ENCODE results near the gene CYREN. TPM values are rescaled to one million over a fixed set of nuclear protein-coding genes. Genes with fewer than 3 reads are reported as not detected.

Gene CYREN
- total and polyA plus RNA-seq, 2 of the 13 experiments (the other 11 are each of a cell fraction or from before 2014, with no cell fraction given): 20.7 to 60.7 TPM

DNA sequence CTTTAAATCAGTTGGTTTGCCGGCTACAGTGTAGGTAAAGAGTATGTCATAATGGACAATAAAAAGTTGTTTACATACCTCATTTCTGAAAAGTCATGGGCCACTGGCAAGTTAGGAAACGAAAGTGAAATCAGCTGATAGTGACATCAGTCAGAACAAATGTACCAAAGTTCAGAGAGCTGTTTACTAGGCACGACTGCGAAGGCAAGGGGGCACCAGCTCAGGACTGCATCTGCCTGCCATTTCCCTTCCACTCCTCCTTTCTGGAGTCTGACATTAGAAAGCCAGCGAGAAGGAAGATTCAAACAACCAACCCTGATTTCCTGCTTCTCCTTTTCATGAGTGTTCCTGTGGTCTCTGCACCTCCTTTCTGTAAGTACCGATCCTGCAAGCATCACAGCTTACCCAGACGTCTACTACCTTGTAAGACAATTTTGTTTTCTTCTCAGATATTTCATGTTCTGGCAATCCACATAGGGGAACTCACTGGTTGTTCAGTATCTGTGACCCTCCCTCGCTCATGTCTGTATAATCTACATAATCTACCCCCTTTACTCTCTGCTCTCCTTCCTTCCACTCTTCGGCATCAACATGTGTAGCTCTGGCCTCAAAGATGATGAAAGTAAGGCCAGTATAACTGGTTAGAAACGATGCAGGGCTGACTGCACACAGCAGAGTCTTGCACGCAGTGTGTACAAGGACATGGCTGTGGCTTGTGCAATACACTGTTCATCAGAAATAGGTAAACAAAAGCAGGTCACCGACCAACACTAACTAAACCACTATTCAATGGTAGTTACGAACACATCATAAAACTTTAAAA lies 22.4 kb downstream of the CYREN start, which contains the start of gene TMEM140 (continued):
- TF ChIP-seq, protein P1, sequence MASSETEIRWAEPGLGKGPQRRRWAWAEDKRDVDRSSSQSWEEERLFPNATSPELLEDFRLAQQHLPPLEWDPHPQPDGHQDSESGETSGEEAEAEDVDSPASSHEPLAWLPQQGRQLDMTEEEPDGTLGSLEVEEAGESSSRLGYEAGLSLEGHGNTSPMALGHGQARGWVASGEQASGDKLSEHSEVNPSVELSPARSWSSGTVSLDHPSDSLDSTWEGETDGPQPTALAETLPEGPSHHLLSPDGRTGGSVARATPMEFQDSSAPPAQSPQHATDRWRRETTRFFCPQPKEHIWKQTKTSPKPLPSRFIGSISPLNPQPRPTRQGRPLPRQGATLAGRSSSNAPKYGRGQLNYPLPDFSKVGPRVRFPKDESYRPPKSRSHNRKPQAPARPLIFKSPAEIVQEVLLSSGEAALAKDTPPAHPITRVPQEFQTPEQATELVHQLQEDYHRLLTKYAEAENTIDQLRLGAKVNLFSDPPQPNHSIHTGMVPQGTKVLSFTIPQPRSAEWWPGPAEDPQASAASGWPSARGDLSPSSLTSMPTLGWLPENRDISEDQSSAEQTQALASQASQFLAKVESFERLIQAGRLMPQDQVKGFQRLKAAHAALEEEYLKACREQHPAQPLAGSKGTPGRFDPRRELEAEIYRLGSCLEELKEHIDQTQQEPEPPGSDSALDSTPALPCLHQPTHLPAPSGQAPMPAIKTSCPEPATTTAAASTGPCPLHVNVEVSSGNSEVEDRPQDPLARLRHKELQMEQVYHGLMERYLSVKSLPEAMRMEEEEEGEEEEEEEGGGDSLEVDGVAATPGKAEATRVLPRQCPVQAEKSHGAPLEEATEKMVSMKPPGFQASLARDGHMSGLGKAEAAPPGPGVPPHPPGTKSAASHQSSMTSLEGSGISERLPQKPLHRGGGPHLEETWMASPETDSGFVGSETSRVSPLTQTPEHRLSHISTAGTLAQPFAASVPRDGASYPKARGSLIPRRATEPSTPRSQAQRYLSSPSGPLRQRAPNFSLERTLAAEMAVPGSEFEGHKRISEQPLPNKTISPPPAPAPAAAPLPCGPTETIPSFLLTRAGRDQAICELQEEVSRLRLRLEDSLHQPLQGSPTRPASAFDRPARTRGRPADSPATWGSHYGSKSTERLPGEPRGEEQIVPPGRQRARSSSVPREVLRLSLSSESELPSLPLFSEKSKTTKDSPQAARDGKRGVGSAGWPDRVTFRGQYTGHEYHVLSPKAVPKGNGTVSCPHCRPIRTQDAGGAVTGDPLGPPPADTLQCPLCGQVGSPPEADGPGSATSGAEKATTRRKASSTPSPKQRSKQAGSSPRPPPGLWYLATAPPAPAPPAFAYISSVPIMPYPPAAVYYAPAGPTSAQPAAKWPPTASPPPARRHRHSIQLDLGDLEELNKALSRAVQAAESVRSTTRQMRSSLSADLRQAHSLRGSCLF (CRISPR knock-in tag; IDR thresholded peaks at IDR 0.05; ENCODE audit: borderline replicate concordance): no peak
- TF ChIP-seq ZNF737 (CRISPR knock-in tag; IDR thresholded peaks at IDR 0.05; ENCODE audit: borderline replicate concordance) (no peak), FOXO1 (CRISPR knock-in tag; IDR thresholded peaks at IDR 0.05) (peak; percentile 100), ZSCAN29 (CRISPR knock-in tag; conservative IDR thresholded peaks at IDR 0.05) (no peak), ZMAT3 (CRISPR knock-in tag; conservative IDR thresholded peaks at IDR 0.05) (no peak; the same call in 1 of the 2 replicates), ZBTB1 (CRISPR knock-in tag; IDR thresholded peaks at IDR 0.05; ENCODE audit: borderline replicate concordance) (no peak), ZNF564 (CRISPR knock-in tag; IDR thresholded peaks at IDR 0.05) (peak; percentile 65; the same call in 1 of the 2 replicates), ZMYM3 (CRISPR knock-in tag; IDR thresholded peaks at IDR 0.05) (peak; percentile 27; the same call in 1 of the 2 replicates), ZNF383 (CRISPR knock-in tag; IDR thresholded peaks at IDR 0.05; ENCODE audit: borderline replicate concordance) (no peak)
- TF ChIP-seq, protein P2, sequence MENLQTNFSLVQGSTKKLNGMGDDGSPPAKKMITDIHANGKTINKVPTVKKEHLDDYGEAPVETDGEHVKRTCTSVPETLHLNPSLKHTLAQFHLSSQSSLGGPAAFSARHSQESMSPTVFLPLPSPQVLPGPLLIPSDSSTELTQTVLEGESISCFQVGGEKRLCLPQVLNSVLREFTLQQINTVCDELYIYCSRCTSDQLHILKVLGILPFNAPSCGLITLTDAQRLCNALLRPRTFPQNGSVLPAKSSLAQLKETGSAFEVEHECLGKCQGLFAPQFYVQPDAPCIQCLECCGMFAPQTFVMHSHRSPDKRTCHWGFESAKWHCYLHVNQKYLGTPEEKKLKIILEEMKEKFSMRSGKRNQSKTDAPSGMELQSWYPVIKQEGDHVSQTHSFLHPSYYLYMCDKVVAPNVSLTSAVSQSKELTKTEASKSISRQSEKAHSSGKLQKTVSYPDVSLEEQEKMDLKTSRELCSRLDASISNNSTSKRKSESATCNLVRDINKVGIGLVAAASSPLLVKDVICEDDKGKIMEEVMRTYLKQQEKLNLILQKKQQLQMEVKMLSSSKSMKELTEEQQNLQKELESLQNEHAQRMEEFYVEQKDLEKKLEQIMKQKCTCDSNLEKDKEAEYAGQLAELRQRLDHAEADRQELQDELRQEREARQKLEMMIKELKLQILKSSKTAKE (CRISPR knock-in tag; IDR thresholded peaks at IDR 0.05; ENCODE audit: borderline replicate concordance): peak; percentile 36; the same call in 1 of the 2 replicates
- TF ChIP-seq, protein P3, sequence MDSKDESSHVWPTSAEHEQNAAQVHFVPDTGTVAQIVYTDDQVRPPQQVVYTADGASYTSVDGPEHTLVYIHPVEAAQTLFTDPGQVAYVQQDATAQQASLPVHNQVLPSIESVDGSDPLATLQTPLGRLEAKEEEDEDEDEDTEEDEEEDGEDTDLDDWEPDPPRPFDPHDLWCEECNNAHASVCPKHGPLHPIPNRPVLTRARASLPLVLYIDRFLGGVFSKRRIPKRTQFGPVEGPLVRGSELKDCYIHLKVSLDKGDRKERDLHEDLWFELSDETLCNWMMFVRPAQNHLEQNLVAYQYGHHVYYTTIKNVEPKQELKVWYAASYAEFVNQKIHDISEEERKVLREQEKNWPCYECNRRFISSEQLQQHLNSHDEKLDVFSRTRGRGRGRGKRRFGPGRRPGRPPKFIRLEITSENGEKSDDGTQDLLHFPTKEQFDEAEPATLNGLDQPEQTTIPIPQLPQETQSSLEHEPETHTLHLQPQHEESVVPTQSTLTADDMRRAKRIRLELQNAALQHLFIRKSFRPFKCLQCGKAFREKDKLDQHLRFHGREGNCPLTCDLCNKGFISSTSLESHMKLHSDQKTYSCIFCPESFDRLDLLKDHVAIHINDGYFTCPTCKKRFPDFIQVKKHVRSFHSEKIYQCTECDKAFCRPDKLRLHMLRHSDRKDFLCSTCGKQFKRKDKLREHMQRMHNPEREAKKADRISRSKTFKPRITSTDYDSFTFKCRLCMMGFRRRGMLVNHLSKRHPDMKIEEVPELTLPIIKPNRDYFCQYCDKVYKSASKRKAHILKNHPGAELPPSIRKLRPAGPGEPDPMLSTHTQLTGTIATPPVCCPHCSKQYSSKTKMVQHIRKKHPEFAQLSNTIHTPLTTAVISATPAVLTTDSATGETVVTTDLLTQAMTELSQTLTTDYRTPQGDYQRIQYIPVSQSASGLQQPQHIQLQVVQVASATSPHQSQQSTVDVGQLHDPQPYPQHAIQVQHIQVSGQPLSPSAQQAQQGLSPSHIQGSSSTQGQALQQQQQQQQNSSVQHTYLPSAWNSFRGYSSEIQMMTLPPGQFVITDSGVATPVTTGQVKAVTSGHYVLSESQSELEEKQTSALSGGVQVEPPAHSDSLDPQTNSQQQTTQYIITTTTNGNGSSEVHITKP (CRISPR knock-in tag; IDR thresholded peaks at IDR 0.05; ENCODE audit: low read depth): 0 out of 2 replicates have a peak, but pooled peaks have one; percentile 18
- TF ChIP-seq, protein P4, sequence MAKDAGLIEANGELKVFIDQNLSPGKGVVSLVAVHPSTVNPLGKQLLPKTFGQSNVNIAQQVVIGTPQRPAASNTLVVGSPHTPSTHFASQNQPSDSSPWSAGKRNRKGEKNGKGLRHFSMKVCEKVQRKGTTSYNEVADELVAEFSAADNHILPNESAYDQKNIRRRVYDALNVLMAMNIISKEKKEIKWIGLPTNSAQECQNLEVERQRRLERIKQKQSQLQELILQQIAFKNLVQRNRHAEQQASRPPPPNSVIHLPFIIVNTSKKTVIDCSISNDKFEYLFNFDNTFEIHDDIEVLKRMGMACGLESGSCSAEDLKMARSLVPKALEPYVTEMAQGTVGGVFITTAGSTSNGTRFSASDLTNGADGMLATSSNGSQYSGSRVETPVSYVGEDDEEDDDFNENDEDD (CRISPR knock-in tag; IDR thresholded peaks at IDR 0.05; ENCODE audit: borderline replicate concordance): 0 out of 2 replicates have a peak, but pooled peaks have one; percentile 13
- TF ChIP-seq, protein P5, sequence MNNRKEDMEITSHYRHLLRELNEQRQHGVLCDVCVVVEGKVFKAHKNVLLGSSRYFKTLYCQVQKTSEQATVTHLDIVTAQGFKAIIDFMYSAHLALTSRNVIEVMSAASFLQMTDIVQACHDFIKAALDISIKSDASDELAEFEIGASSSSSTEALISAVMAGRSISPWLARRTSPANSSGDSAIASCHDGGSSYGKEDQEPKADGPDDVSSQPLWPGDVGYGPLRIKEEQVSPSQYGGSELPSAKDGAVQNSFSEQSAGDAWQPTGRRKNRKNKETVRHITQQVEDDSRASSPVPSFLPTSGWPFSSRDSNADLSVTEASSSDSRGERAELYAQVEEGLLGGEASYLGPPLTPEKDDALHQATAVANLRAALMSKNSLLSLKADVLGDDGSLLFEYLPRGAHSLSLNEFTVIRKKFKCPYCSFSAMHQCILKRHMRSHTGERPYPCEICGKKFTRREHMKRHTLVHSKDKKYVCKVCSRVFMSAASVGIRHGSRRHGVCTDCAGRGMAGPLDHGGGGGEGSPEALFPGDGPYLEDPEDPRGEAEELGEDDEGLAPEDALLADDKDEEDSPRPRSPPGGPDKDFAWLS (CRISPR knock-in tag; IDR thresholded peaks at IDR 0.05; ENCODE audit: borderline replicate concordance): no peak
